Dermis microvascular lymphatic vessel endothelial cell (primary cell): ENCODE measurements around the gene ING1. TPM values are rescaled to one million over a fixed set of nuclear protein-coding genes. Genes with fewer than 3 reads are reported as not detected.
"Not testable (repeated sequence)": the region's sequence is repeated elsewhere in the genome, so short reads cannot be mapped to it uniquely, and the experiment has no call there.

ENCODE experiments used
- DNase-seq, 2 donors: peaks; one replicate each; pipeline versions ENCODE4 v3.0.0 to v3.0.0-alpha.2; 2010; ENCODE audit warnings: low read depth in 2 of 2
- total RNA-seq: library from RNA; depleted of rRNA; stranded (reverse); fragments of >200 nt; gene quantifications from 2 replicates; pipeline ENCODE4 v1.2.1, GENCODE V29; 2014

Gene ING1
- total RNA-seq, 1 donor from 2014 or later, result 12.5 TPM

GRCh38 chr13:110690516-110690915 lies 23.0 kb upstream of the ING1 start:
- DNase-seq, result no peak

GRCh38 chr13:110695774-110696173 lies 17.7 kb upstream of the ING1 start:
- not testable (repeated sequence) for DNase-seq

- DNase-seq, result no peak
Observed at GRCh38 chr13:110696776-110697175, 16.7 kb upstream of the ING1 start.

- no peak for DNase-seq
Observed at GRCh38 chr13:110697842-110698241, 15.7 kb upstream of the ING1 start.

- no peak for DNase-seq
Observed at GRCh38 chr13:110698689-110699088, 14.8 kb upstream of the ING1 start.

GRCh38 chr13:110699148-110700145 lies 14.1 kb upstream of the ING1 start:
- DNase-seq, result no peak

GRCh38 chr13:110700186-110700585 lies 13.3 kb upstream of the ING1 start:
- DNase-seq, result no peak

- no peak for DNase-seq
Observed at GRCh38 chr13:110700641-110701040, 12.9 kb upstream of the ING1 start.

- DNase-seq, result not testable (repeated sequence)
Observed at GRCh38 chr13:110701061-110701460, 12.4 kb upstream of the ING1 start.

- DNase-seq, result no peak
Observed at GRCh38 chr13:110702089-110702488, 11.4 kb upstream of the ING1 start.

- no peak for DNase-seq
Observed at GRCh38 chr13:110702591-110703526, 10.6 kb upstream of the ING1 start.

GRCh38 chr13:110705356-110705825 lies 8.1 kb upstream of the ING1 start:
- DNase-seq, result no peak

GRCh38 chr13:110705826-110706569 lies 7.5 kb upstream of the ING1 start, which contains the start of gene CARS2:
Gene CARS2, minus strand, starts transcription at chr13:110706116. Its CDS starts 23 bp downstream, at chr13:110706093.
- DNase-seq, result peak; percentile 70 to 96

- no peak for DNase-seq
Observed at GRCh38 chr13:110706570-110707372, 6.7 kb upstream of the ING1 start.

- peak; percentile 47 to 81 for DNase-seq
Observed at GRCh38 chr13:110712081-110712848, 1.2 kb upstream of the ING1 start.

GRCh38 chr13:110712849-110713641 lies 455 bp upstream of the ING1 start:
- DNase-seq, result peak; percentile 99 to 100

GRCh38 chr13:110713981-110714796 lies 689 bp downstream of the ING1 start:
- DNase-seq, result peak in 1 of 2 donors; percentile 49
